ENCODE data around the gene KLHL17.
A peak's percentile ranks its signal among the peaks of the same experiment; 100 is the strongest.
"Not testable (repeated sequence)": the region's sequence is repeated elsewhere in the genome, so short reads cannot be mapped to it uniquely, and the experiment has no call there.

The KLHL17 gene

DNA sequence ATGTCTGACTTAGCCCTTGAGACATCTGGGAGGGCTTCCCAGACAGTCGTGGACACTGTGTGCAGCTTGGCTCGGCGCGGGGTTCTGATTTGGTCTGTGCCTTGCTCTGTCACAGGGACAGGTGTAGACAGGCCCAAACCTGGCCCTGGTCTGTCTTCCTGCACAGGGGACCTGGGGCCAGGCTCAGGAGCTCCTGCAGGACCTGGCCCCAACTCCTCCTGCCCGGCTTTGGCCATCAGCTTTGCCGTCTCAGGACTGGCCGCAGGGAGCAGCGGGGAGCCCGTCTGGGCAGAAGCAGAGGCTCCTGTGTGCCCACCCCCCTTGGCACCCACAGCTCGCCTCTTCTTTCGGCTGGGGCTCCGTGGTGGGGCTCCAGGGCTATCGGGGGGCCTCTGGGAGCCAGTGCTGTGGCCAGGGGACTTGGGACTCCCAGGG lies 19.8 kb downstream of the KLHL17 start:
- DNase-seq (ENCODE audit: low spot score) = no peak

DNA sequence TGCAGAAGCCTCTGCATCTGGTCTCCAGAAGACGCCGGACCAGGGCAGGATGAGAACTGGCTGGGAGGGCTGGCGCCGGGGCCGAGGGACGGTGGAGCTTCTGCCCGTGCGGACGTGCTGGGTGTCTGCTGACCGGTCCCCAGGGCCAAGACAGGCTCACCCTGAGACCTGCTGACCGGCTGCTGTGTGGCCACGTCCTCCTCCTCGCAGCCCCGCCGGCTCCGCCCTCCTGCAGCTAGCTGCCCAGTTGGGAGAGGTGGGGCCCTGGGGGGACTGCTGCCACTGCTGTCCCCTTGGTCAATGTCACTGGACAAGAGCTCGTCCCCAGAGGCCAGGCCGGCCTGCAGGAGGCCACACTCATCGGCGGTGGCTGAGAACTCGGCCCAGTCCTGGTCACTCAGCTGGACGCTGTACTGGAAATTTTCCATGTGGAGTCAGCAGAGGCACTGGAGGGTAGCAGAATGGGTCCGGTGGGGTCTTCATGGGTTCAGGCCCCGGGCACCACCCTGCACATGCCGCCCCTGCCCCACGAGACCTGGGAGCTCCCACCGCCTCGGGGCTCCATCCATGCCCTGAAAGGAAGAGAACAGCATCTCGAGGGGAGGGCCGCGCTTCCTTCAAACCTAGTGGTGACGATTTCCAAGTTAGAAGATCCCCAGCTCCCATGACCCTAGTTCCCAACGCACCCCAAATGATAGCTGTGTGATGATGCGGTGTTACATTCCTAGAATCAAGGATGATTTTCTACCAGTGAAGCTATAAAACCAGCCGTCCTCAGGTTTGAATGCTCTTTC lies 20.4 kb downstream of the KLHL17 start:
- no peak for DNase-seq (ENCODE audit: low spot score)

DNA sequence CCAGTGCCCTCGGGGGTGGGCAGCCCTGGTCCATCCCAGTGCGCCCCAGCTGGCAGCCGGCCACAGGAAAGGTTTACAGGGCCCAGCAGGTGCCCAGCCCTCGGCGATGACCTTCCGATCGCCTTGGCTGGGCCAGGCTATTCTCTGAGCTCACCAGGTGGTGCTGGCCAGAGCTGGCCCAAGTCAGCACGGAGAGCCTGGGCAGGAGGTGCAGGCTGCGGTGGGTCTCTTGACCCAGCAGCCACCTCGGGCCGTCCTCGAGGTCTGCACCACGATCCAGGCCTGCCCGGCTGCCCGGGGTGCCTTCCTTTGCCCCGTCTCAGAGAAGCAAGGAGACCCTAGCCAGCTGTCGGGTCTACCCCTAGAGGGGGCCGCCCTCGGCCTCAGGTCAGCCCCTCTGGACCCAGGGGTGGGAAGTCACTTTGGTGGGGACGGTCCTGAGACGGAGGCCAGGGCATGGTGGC lies 21.1 kb downstream of the KLHL17 start:
- no peak for DNase-seq (ENCODE audit: low spot score)

DNA sequence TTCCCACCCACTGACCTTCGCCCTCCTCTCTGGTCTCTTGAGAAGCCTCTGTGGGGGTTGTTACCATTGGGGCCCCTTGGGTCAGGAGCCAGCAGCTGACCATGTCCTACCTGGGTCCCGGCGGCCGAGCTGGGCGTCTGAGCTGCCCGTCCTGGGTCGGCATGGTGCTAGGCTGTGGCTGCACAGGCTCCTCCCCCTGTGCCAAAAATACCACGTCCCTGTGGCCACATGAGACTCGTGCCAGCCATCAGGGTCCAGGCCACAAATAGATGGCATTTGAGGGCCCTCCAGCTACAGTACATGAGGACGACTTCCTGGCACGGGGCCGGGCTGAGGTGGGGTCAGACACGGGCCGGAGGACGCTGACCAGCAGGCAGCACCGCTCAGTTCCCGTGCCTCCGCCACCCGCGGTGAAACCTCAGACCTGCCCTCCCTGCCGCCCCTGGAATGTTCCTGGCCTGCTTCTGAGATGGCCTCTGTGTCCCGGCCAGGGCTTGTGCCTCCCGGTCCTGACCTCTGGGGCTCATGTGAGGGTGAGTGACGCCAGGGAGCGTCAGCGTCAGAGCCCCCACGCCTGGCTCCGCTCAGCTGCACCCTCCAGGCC lies 21.7 kb downstream of the KLHL17 start, which contains the start of gene PERM1:
Gene PERM1 (minus strand): TSS at position 139 of the 604 bp plus-strand sequence. CDS start 1,064 bp downstream, outside the sequence.
- no peak for DNase-seq (ENCODE audit: low spot score)

DNA sequence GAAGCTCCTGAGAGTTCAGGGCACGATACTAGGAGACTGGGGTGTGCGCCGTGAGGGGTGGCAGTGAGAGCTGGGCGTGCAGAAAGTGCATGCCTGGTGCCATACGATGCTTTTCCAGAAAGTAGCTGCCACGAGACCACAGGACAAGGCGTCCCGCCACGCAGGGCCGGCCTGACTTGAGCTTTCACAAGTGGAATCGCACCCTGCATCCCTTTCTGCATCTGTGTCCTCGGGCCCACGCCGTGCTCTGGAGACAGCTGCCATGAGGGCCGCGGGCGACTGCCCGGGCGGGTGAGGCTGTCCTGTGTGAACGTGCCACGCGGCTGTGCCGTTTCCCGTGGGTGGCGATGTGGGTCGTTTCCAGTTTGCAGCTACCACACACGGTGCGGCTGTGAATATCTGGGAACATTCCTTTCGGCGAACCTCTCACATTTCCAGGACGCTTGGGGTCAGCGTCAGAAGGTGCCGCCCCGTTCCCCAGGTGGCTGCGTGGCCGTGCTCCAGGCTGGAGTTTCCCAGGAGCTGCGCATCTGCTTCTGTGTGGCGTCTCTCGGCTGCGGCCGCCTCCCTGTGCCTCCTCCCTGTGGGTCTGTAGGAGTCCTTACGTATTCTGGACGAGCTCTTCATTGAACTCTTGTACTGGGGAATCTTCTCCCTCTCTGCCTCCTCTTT lies 22.5 kb downstream of the KLHL17 start:
- no peak for DNase-seq (ENCODE audit: low spot score)

DNA sequence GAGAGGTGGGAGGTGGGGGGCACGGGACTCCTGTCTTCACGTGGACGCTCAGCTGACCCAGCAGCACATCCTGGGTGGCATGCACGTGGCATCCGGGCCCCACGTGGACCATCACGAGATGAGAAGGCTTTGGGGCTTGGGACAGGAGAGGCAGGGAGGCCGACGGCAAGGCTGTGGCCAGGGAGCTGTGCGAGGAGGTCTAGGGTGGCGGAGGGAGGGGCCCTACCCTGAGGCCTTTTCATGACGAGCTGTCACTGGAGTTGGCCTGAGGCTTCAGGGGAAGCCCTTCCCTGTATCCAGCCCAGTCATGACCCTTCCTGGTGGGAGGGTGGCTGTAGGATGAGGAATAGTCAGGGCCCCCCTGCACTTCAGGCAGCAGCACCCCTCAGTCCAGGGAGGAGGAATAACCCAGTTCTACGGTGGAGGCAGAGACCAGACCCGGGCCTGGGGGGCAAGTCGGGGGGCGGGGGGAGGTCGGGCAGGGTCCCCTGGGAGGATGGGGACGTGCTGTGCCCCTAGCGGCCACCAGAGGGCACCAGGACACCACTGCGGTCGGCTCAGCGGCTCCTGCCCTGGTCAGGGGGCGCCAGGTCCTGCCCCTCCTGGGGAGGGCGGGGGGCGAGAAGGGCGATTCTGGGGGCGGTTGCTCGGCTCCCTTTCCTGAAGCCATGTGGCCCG lies 23.6 kb downstream of the KLHL17 start:
- no peak for DNase-seq (ENCODE audit: low spot score)

DNA sequence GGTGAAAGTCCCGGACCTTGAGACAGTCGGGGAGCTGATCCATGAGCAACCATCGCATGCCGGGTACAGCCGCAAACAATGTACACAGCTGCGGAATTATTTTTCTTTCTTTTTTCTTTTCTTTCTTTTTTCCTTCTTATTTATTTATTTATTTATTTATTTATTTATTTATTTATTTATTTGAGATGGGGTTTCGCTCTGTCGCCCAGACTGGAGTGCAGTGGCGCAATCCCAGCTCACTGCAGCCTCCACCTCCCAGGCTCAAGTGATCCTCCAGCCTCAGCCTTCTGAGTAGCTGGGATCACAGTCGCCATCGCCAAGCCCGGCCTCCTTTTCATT lies 24.1 kb downstream of the KLHL17 start:
- DNase-seq (ENCODE audit: low spot score) = no peak

DNA sequence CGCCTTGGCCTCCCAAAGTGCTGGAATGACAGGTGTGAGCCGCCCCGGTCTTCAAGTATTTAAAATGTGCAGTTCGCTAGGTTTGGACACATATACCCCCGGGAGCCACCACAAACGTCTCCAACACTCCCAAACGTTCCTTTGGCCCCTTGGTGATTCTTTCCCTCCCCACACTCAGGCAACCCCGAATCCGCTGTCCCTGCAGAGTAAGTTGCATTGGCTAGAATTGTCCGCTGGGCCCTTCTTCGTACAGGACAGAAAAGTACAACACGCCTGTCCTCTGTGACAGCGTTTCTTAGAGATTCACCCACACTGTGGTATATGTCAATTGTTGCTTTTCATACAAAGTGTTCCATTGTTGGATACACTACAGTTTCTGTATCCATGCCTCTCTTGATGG lies 24.7 kb downstream of the KLHL17 start:
- DNase-seq (ENCODE audit: low spot score) = no peak

DNA sequence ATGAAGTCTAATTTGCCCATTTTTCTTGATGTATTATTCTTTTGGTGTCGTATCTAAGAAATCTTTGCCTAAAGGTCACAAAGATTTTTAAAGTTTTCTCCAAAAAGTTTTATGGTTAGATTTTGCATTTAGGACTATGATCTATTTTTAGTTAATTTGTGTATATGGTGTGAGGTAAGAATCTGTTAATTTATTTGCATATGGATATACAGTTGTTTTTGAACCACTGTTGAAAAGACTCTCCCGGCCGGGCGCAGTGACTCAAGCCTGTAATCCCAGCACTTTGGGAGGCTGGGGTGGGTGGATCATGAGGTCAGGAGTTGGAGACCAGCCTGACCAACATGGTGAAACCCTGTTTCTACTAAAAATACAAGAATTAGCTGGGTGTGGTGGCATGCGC lies 27.7 kb downstream of the KLHL17 start:
- DNase-seq (ENCODE audit: low spot score) = not testable (repeated sequence)

DNA sequence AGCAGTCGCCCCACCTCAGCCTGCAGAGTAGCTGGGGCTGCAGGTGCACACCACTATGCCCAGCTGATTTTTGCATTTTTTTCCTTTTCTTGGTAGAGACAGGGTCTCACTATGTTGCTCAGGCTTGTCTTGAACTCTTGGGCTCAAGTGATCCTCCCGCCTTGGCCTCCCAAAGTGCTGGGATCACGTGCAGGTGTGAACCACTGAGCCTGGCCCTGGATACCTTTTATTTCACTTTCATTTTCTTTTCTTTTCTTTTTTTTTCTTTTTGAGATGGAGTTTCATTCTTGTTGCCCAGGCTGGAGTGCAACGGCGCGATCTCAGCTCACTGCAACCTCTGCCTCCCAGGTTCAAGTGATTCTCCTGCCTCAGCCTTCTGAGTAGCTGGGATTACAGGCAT lies 30.9 kb downstream of the KLHL17 start:
- not testable (repeated sequence) for DNase-seq (ENCODE audit: low spot score)

DNA sequence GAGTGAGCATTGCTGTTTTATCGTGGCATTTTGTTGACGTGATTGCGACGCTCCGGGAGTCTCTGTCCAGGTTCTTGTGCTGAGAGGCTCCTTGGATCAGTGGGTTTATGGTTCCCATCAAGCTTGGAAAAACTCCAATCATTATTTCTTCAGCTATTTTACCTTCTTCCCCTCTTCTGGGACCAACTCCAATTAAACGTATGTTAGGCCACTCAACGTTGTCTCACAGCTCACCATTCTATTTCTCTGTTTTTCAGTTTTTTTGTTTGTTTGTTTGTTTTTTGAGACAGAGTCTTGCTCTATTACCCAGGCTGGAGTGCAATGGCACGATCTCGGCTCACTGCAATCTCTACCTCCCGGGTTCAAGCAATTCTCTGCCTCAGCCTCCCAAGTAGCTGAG lies 31.5 kb downstream of the KLHL17 start:
- DNase-seq (ENCODE audit: low spot score) = no peak

DNA sequence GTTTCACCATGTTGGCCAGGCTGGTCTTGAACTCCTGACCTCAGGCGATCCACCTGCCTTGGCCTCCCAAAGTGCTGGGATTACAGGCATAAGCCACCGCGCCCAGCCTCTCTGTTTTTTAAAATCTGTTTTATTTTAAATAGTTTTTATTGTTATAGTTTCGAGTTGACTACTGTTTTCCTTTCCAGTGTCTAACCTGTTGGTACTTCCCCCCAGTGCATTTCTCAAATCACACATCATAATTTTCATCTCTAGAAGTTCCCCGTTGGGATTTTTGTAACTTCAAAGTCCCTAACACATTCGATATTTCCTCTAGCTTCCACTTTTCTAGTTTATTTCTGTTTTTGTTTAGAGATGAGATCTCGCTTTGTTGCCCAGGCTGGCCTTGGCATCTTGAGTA lies 32.0 kb downstream of the KLHL17 start:
- no peak for DNase-seq (ENCODE audit: low spot score)

DNA sequence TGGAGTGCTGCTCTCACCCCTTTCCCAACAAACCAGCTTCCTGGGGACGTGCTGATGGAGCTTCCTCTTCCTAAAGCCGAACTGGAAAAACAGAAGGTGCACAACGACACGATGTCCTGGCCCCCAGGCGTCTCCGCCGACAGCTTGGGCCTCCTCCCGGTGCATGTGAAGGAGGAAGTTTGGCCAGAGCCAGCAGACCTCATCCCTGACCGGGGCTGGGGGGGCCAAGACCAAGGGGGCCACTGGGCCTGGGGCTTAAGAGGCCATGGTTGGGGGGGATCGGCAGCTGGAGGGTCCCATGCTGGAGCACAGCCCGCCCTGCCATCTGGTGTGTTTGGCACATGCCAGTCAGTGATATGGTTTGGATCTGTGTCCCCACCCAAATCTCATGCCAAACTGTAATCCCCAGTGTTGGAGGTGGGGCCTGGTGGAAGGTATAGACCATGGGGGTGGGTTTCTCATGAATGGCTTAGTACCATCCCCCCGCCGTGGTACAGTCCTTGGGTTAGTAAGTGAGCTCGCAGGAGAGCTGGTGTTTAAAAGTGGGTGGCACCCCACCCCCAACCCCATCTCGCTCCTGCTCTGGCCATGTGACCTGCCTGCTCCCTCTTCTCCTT lies 33.1 kb downstream of the KLHL17 start:
- no peak for DNase-seq (ENCODE audit: low spot score)

DNA sequence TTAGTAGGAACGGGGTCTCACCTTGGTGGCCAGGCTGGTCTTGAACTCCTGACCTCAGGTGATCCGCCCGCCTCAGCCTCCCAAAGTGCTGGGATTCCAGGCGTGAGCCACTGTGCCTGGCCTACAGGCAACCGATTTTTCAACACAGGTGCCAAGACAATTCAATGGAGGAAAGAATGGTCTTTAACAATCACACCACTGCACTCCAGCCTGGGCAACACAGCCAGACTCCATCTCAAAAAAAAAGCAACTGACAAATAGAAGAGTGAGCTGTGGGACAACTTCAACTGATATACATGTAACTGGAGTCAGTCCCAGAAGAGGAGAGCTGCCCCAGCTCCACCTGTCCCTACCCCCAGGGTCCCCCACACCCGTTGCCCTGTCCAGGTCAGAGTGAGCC lies 34.2 kb downstream of the KLHL17 start:
- not testable (repeated sequence) for DNase-seq (ENCODE audit: low spot score)

DNA sequence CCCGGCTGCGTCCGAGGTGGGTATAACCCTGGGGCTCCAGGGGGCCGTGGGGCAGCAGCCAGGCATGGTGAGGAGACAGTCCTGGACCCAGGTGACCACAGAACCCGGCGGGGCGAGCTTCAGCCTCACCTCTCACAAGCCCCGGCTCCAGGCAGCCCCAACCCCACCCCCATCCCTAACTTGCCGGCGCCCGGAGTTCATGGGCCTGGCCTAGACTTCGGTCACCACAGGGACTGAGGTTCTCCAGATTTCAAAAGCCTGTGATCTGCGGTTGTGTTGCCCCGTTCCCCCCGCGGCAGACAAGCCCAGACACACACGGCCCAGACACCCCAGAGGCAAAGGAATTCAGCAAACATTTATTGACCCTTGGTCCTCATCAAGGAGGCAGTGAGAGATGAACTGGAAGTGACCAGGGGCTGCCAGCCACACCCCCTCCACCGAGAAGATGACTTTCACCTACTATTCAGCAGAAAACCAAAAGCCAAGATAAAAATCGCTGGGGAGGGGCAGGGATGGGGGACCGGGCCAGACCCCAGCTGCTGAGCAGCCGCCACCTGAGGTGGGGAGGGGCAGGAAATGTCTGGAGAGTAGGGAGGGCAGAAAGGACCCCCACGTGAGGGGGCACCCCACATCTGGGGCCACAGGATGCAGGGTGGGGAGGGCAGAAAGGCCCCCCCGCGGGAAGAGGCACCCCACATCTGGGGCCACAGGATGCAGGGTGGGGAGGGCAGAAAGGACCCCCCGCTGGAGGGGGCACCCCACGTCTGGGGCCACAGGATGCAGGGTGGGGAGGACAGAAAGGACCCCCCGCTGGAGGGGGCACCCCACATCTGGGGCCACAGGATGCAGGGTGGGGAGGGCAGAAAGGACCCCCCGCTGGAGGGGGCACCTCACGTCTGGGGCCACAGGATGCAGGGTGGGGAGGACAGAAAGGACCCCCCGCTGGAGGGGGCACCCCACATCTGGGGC lies 35.6 kb downstream of the KLHL17 start:
- no peak for DNase-seq (ENCODE audit: low spot score)

DNA sequence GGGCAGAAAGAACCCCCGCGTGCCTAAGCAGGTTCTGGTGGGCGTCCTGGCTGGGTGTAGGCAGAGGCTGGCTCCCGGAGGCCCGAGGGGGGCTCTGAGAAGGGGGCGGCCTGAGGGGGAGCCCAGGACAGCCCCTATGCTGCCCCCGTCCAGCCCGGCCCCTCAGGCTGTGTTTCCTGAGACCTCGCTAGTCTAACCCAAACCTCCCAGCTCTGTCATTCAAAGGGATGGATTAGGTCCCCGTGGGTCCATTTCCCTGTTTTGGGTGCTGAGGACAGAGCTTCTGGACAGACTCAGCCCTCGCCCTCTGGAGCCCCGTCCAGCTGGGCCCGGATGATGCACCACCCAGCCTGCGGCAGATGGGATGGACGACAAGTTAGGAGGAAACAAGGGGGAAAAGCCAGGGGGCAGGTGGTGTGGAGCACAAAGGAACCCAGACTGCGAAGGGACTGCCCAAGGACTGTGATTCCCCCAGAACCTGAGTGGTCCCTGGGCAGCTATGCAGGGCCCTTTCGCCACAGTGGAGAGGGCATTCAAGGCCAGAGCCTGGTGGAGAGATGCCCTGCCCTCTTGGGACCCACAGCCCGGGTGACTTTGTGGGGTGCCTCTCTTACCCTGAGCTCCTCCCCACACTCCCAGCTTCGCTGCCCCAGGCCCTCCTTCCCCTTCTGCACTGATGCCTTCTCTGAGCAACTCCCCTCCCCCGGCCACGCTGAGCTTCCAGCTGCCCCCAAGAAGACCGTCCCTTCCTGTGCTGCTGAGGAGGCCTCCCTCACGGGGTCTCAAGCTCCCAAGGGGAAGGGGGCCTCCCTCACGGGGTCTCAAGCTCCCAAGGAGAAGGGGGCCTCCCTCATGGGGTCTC lies 36.7 kb downstream of the KLHL17 start:
- no peak for DNase-seq (ENCODE audit: low spot score)

DNA sequence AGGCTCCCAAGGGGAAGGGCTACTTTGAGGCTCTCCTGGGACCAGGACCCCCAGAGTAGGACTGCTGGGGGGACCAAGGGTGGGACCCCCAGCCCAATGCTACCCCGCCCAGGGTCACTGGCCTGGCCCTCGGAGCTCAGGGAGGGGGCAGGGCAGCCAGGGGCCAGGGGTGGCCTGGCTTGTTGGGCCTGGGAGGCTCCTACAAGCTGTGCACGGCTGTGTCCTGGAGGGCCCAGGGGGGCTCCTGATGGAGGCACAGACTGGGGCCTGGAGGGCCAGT lies 37.3 kb downstream of the KLHL17 start:
- no peak for DNase-seq (ENCODE audit: low spot score)

DNA sequence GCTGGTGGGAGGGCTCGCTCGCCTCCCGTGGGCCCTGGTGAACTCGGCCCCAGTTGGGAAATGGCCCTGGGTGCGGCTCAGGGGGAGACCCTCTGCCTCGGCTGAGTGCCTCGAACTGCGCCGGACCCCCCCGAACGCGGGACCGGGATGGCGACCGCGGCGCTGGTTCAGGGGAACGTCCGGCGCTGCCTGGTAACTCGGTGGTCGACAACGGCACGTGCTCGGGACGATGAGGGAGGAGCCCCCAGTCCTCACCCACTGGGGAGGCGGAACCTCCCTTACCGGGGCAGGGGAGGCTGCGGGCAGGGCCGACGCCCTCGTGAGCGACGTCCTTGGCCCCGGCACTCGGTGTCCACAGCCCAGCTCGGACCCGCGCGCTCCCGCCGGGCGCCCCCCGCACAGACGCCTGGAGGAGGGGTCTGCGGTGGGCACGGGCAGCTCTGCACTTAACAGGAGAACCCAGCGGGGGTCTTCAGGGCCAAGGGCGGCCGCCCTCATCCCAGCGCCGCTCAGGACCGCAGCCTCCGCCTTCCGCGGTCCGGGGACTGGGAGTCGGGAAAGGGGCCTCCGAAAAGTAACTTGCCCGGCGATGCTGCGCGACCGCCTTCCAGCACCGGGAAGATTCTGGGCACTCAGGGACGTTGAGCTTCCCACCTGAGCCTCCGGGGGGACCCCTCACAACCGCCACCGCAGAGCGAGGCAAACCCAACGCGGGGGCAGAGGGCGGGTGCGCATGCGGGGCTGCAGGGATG lies 37.8 kb downstream of the KLHL17 start:
- DNase-seq (ENCODE audit: low spot score) = peak; percentile 54

DNA sequence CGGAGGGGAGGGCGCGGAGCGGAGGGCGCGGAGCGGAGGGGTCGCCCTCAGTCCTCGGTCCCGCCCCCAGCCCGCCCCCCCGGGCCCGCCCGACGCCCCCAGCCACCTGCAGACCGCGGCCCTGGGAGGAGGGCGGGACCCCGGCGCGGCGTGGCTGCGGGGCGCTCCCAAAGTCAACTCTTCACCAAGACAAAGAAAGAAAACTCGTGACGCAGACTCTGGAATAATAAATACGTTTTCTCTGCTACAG lies 38.3 kb downstream of the KLHL17 start:
- no peak for DNase-seq (ENCODE audit: low spot score)
